GM11168 (cell line): ENCODE data around the gene EPB41L4B.
"Not testable (repeated sequence)": the region's sequence is repeated elsewhere in the genome, so short reads cannot be mapped to it uniquely, and the experiment has no call there.

Experiments used
- in situ Hi-C: fragments of 300-500 bp; cut with MboI; formaldehyde crosslinking; loops from one replicate; pipeline ENCODE4 v1.12.0; 2022; ENCODE audit warnings: low sequenced_read_pairs; ENCODE audit not compliant: unreplicated experiment

EPB41L4B gene

GRCh38 chr9:109302606-109303005 lies 18.3 kb downstream of the EPB41L4B start:
- in situ Hi-C loops: no loop called here

- in situ Hi-C loops: no loop called here
Measured at GRCh38 chr9:109301012-109301411, 19.8 kb downstream of the EPB41L4B start.

- in situ Hi-C loops: no loop called here
Measured at GRCh38 chr9:109299891-109300290, 21.0 kb downstream of the EPB41L4B start.

GRCh38 chr9:109297899-109298298 lies 23.0 kb downstream of the EPB41L4B start:
- in situ Hi-C loops: no loop called here

GRCh38 chr9:109295221-109296130 lies 25.4 kb downstream of the EPB41L4B start:
- in situ Hi-C loops: no loop called here

GRCh38 chr9:109290385-109290784 lies 30.5 kb downstream of the EPB41L4B start:
- in situ Hi-C loops: no loop called here

- in situ Hi-C loops: no loop called here
Measured at GRCh38 chr9:109289931-109290330, 30.9 kb downstream of the EPB41L4B start.

- in situ Hi-C loops: no loop called here
Measured at GRCh38 chr9:109289186-109289585, 31.7 kb downstream of the EPB41L4B start.

- in situ Hi-C loops: no loop called here
Measured at GRCh38 chr9:109286981-109287380, 33.9 kb downstream of the EPB41L4B start.

GRCh38 chr9:109286571-109286977 lies 34.3 kb downstream of the EPB41L4B start:
- in situ Hi-C loops: no loop called here

GRCh38 chr9:109283672-109284071 lies 37.2 kb downstream of the EPB41L4B start:
- in situ Hi-C loops: not testable (repeated sequence)

- in situ Hi-C loops: no loop called here
Measured at GRCh38 chr9:109283012-109283411, 37.8 kb downstream of the EPB41L4B start.

- in situ Hi-C loops: no loop called here
Measured at GRCh38 chr9:109282302-109282701, 38.6 kb downstream of the EPB41L4B start.

- in situ Hi-C loops: no loop called here
Measured at GRCh38 chr9:109281518-109281917, 39.3 kb downstream of the EPB41L4B start.

- in situ Hi-C loops: no loop called here
Measured at GRCh38 chr9:109278848-109279247, 42.0 kb downstream of the EPB41L4B start.

GRCh38 chr9:109278216-109278615 lies 42.6 kb downstream of the EPB41L4B start:
- in situ Hi-C loops: no loop called here

GRCh38 chr9:109277451-109277850 lies 43.4 kb downstream of the EPB41L4B start:
- in situ Hi-C loops: no loop called here

GRCh38 chr9:109276469-109277440 lies 44.1 kb downstream of the EPB41L4B start:
- in situ Hi-C loops: no loop called here

GRCh38 chr9:109274884-109275730 lies 45.8 kb downstream of the EPB41L4B start:
- in situ Hi-C loops: no loop called here

- in situ Hi-C loops: no loop called here
Measured at GRCh38 chr9:109273869-109274268, 47.0 kb downstream of the EPB41L4B start.
